HCT116 (cell line): Measurements from ENCODE around the gene FBXL2. TPM values are rescaled to one million over a fixed set of nuclear protein-coding genes. Genes with fewer than 3 reads are reported as not detected.

Source experiments
- ATAC-seq: fragments of 200-7000 bp; cut with Tn5 transposase; 2 replicates; pipeline ENCODE4 v1.9.1; 2020; ENCODE audit warnings: mild to moderate bottlenecking, moderate library complexity
- BruUV-seq: library from RNA; stranded (reverse); fragments of 400-500 nt; replicated peaks from 2 replicates; lab custom pipeline; 2021; lab: Mats Ljungman, UMichigan
- CTCF ChIA-PET: fragments of 300-600 bp; sonication (Branson Sonifier 250); formaldehyde crosslinking; loops from one replicate; lab custom pipeline; 2021; ENCODE audit warnings: antibody characterized with exemption; lab: Charles Lee
- POLR2A ChIA-PET: fragments of 300-600, 350-600 bp; sonication (Branson Sonifier 250); formaldehyde crosslinking; loops from one replicate; lab custom pipeline; 2021; ENCODE audit warnings: antibody characterized with exemption; lab: Charles Lee
- RAD21 ChIA-PET, 2 experiments: fragments of 300-600 bp; sonication (Branson Sonifier 250); formaldehyde crosslinking; loops; one replicate each; lab custom pipeline; 2023; ENCODE audit warnings: low total read pairs in 2 of 2; ENCODE audit not compliant: uncharacterized antibody in 2 of 2, unreplicated experiment in 2 of 2, low non-redundant PET in 1 of 2; lab: Charles Lee
- DNase-seq: peaks from one replicate; pipeline ENCODE4 v3.0.0-alpha.2; 2010; ENCODE audit warnings: low read depth, low spot score
- H2AFZ ChIP-seq: fragments of 200-600 bp; shearing (Covaris generic), sonication (generic); 2 replicates; pipeline ENCODE4 v1.6.1; 2017; ENCODE audit warnings: low read depth, mixed run types, mixed read lengths, antibody characterized with exemption, low read length; ENCODE audit not compliant: poor library complexity, severe bottlenecking
- H3K27ac ChIP-seq: 2 replicates; pipeline ENCODE4 v1.5.1; 2012; ENCODE audit warnings: low read depth, low read length
- H3K27me3 ChIP-seq: fragments of 200-600 bp; sonication (generic); 2 replicates; pipeline ENCODE4 v1.6.1; 2016; ENCODE audit warnings: mixed run types, low read length, mixed read lengths; ENCODE audit not compliant: insufficient read depth
- H3K36me3 ChIP-seq, 2 experiments: fragments of 200-500 bp in 1 of 2; fragments of 200-600 bp in 1 of 2; sonication (Bioruptor generic) in 1 of 2; sonication (generic) in 1 of 2; 2 replicates each; pipeline versions ENCODE4 v1.5.1 to v1.6.1; 2014 to 2016; ENCODE audit warnings: low read length in 2 of 2, inconsistent platforms in 1 of 2, mixed read lengths in 1 of 2, mixed run types in 1 of 2; ENCODE audit not compliant: insufficient read depth in 2 of 2, control insufficient read depth in 1 of 2
- H3K4me1 ChIP-seq, 2 experiments: fragments of 200-600 bp in 1 of 2; sonication (generic) in 1 of 2; 2 replicates each; pipeline versions ENCODE4 v1.5.1 to v1.6.1; 2012 to 2017; ENCODE audit warnings: low read length in 2 of 2, inconsistent platforms in 1 of 2, mild to moderate bottlenecking in 1 of 2, mixed read lengths in 1 of 2, mixed run types in 1 of 2, moderate library complexity in 1 of 2; ENCODE audit not compliant: insufficient read depth in 2 of 2, control insufficient read depth in 1 of 2
- H3K4me2 ChIP-seq: fragments of 200-600 bp; sonication (generic); 2 replicates; pipeline ENCODE4 v1.6.1; 2017; ENCODE audit warnings: mixed run types, low read length, mixed read lengths
- H3K4me3 ChIP-seq, 2 experiments: fragments of 200-600 bp in 1 of 2; sonication (generic) in 1 of 2; replicated peaks in 1 of 2; 2 replicates each; pipeline ENCODE4 v1.5.1; 2011 to 2016; ENCODE audit warnings: low read length in 2 of 2, control low read depth in 1 of 2, low read depth in 1 of 2, mild to moderate bottlenecking in 1 of 2, mixed read lengths in 1 of 2, mixed run types in 1 of 2
- H3K79me2 ChIP-seq: fragments of 200-600 bp; sonication (generic); 2 replicates; pipeline ENCODE4 v1.6.1; 2017; ENCODE audit warnings: mild to moderate bottlenecking, mixed run types, low read length, moderate library complexity, mixed read lengths; ENCODE audit not compliant: insufficient read depth
- H3K9ac ChIP-seq: fragments of 200-600 bp; sonication (generic); 2 replicates; pipeline ENCODE4 v1.6.1; 2016; ENCODE audit warnings: low read length, mixed read lengths
- H3K9me2 ChIP-seq: fragments of 200-600 bp; sonication (generic), shearing (Covaris generic); 2 replicates; pipeline ENCODE4 v1.6.1; 2017; ENCODE audit warnings: mixed run types, mild to moderate bottlenecking, moderate library complexity; ENCODE audit not compliant: insufficient read depth
- H3K9me3 ChIP-seq, 2 experiments: fragments of 200-500 bp in 1 of 2; fragments of 200-600 bp in 1 of 2; sonication (Bioruptor generic) in 1 of 2; sonication (generic) in 1 of 2; 2 replicates each; pipeline ENCODE4 v1.6.1; 2014 to 2017; ENCODE audit warnings: low read length in 2 of 2, mixed read lengths in 2 of 2, inconsistent platforms in 1 of 2, low read depth in 1 of 2, mild to moderate bottlenecking in 1 of 2, mixed run types in 1 of 2, moderate library complexity in 1 of 2; ENCODE audit not compliant: control insufficient read depth in 1 of 2, insufficient read depth in 1 of 2
- H4K20me1 ChIP-seq: fragments of 200-600 bp; sonication (generic), shearing (Covaris generic); 2 replicates; pipeline ENCODE4 v1.6.1; 2017; ENCODE audit warnings: mixed run types, mild to moderate bottlenecking, moderate library complexity; ENCODE audit not compliant: insufficient read depth
- CTCF ChIP-seq, 3 experiments: fragments of 200-600 bp in 1 of 3; sonication (generic) in 1 of 3; IDR thresholded peaks in 2 of 3; conservative IDR thresholded peaks in 1 of 3; 2 replicates each; pipeline ENCODE4 v1.5.1; 2012 to 2017; ENCODE audit warnings: low read depth in 2 of 3, low read length in 2 of 3, antibody characterized with exemption in 1 of 3, borderline replicate concordance in 1 of 3, control low read depth in 1 of 3, mild to moderate bottlenecking in 1 of 3, mixed read lengths in 1 of 3, mixed run types in 1 of 3, moderate library complexity in 1 of 3; ENCODE audit not compliant: insufficient read depth in 1 of 3
- EZH2 ChIP-seq: fragments of 200-600 bp; sonication (generic); IDR thresholded peaks from 2 replicates; pipeline ENCODE4 v1.6.1; 2017; ENCODE audit warnings: antibody characterized with exemption, mixed run types
- EZH2phosphoT487 ChIP-seq: fragments of 200-600 bp; IDR thresholded peaks from 2 replicates; pipeline ENCODE4 v1.6.1; 2018; ENCODE audit warnings: antibody characterized with exemption, borderline replicate concordance
- FOSL1 ChIP-seq: IDR thresholded peaks from 2 replicates; pipeline ENCODE4 v1.6.1; 2012; ENCODE audit warnings: low read depth
- JUND ChIP-seq: IDR thresholded peaks from 2 replicates; pipeline ENCODE4 v1.6.1; 2012
- POLR2A ChIP-seq: IDR thresholded peaks from 2 replicates; pipeline ENCODE4 v1.7.0; 2011; ENCODE audit warnings: borderline replicate concordance; ENCODE audit not compliant: insufficient read depth, insufficient read length; ENCODE audit errors: extremely low read depth
- RAD21 ChIP-seq: IDR thresholded peaks from 2 replicates; pipeline ENCODE4 v1.6.1; 2012; ENCODE audit warnings: low read depth, mild to moderate bottlenecking
- SP1 ChIP-seq: IDR thresholded peaks from 2 replicates; pipeline ENCODE4 v1.6.1; 2012; ENCODE audit warnings: low read depth
- intact Hi-C: fragments of 100-400 bp; cut with micrococcal nuclease; formaldehyde crosslinking; loops from 2 replicates; pipeline ENCODE4 v1.10.0; 2022
- total RNA-seq: library from RNA; stranded (reverse); gene quantifications from one replicate; pipeline ENCODE4 v1.2.1, GENCODE V29; 2021; ENCODE audit not compliant: unreplicated experiment

The FBXL2 gene
- total RNA-seq, 1 experiment from 2014 or later = 12.8 TPM

GRCh38 chr3:33372218-33373081 lies 95.2 kb downstream of the FBXL2 start (continued):
- TF ChIP-seq CTCF (IDR thresholded peaks at IDR 0.05 in 2 of 3, conservative IDR thresholded peaks at IDR 0.05 in 1 of 3; ENCODE audit: borderline replicate concordance in 1 of 3, insufficient read depth in 1 of 3, low read depth in 2 of 3, low read length in 2 of 3) (peak; percentile 88 to 98 (median 89)), EZH2 (no peak), FOSL1 (peak; percentile 85)
- TF ChIP-seq, all 23 proteins: peak for 7

GRCh38 chr3:33373082-33373437 lies 95.8 kb downstream of the FBXL2 start:
- H3K27ac ChIP-seq = no peak overlapping the region
- no peak overlapping the region for H3K9ac ChIP-seq
- TF ChIP-seq SP1 = no peak
- TF ChIP-seq EZH2phosphoT487 = no peak
- no peak for TF ChIP-seq JUND
- TF ChIP-seq RAD21 = no peak
- no peak for TF ChIP-seq POLR2A
- TF ChIP-seq FOSL1 = no peak
- H3K4me2 ChIP-seq = peak overlapping the region; percentile 70
- no peak overlapping the region for H2AFZ ChIP-seq
- no TSS peak for BruUV-seq
- ChIA-PET CTCF (interaction anchor here (0.7 to 5.3 kb wide), 30 partner anchors 9 to 424 kb away, joined by 3 to 172 read pairs (median 4); no protein-coding TSS in a partner anchor), POLR2A (interaction anchor here (0.7 kb wide), 1 partner anchor 425 kb away, joined by 3 read pairs; the partner anchor contains the start of gene PDCD6IP), RAD21 (interaction anchor here (1.0 to 1.9 kb wide), 5 partner anchors 73 to 414 kb away, joined by 3 to 38 read pairs (median 4); no protein-coding TSS in a partner anchor)
- no peaks in the 10 kb centered on the region for H3K27me3 ChIP-seq
- peak overlapping the region in 1 of 2 experiments; percentile 39; a peak in 1 of 4 replicates for H3K4me3 ChIP-seq
- no peaks in the 10 kb centered on the region for H3K9me3 ChIP-seq
- intact Hi-C loops = loop anchor here (1.0 kb wide), 1 partner anchor 426 kb away; no protein-coding TSS in a partner anchor
- H3K4me1 ChIP-seq = peaks cover 4 to 20% of the 10 kb centered on the region in 2 experiments; a peak in 3 of 4 replicates
- H3K9me2 ChIP-seq = no peaks in the 10 kb centered on the region
- no peak for DNase-seq
- no peaks in the 10 kb centered on the region for H3K79me2 ChIP-seq
- peaks cover 4 to 17% of the 10 kb centered on the region in 2 experiments; a peak in 2 of 4 replicates for H3K36me3 ChIP-seq
- H4K20me1 ChIP-seq = no peaks in the 10 kb centered on the region
- no peak; the same call in 1 of the 2 replicates for ATAC-seq
